ENCODE measurements around the gene REEP6.

DNA sequence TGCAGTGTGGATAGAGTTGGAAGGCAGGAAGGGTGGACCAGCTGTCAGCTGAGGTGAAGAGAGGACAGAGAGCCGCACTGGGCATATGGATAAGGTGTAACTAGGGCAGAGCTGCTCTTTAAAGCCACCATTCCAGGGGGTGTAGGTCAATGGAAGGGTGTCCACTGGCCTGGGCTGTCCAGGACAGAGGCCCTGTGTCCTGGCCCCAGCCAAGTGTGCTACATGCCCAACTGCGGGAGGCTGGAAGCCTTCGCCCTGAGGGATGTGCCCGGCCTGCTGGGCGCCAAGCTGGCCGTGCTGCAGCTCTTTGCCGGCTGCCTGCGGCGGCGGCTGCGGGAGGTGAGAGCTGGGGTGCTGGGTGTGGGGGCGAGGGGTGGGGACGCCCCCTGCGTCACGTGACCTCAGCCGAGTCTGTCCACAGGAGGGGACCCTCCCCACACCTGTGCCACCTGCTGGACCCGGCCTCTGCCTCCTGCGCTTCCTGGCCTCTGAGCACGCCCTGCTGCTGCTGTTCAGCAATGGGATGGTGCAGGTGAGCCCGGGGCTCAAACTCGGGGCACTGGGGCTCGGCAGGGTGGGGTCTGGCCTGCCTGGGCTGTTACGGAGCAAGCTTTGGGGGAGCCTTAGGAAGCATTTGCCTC, 42.6 kb downstream of the REEP6 start:
- TF ChIP-seq CTCF (IDR thresholded peaks at IDR 0.05; ENCODE audit: control extremely low read depth in 1 of 3, insufficient read depth in 1 of 3, low read depth in 1 of 3, low read length in 3 of 3) = no peak
- no peak for TF ChIP-seq GABPA (IDR thresholded peaks at IDR 0.05; ENCODE audit: borderline replicate concordance, insufficient read depth, low read length)
- TF ChIP-seq TEAD4 (IDR thresholded peaks at IDR 0.05; ENCODE audit: low read depth, low read length) = no peak
- TF ChIP-seq POLR2AphosphoS5 (IDR thresholded peaks at IDR 0.05; ENCODE audit: low read depth, low read length) = no peak

All from H1 (cell line).